ENCODE results near the gene MAST3.

Gene MAST3

GRCh38 chr19:18135712-18136584 lies 38.4 kb downstream of the MAST3 start:
- no peak for DNase-seq (ENCODE audit: low read depth, low spot score)

GRCh38 chr19:18137242-18137641 lies 39.7 kb downstream of the MAST3 start:
- DNase-seq (ENCODE audit: low read depth, low spot score): no peak

DNA sequence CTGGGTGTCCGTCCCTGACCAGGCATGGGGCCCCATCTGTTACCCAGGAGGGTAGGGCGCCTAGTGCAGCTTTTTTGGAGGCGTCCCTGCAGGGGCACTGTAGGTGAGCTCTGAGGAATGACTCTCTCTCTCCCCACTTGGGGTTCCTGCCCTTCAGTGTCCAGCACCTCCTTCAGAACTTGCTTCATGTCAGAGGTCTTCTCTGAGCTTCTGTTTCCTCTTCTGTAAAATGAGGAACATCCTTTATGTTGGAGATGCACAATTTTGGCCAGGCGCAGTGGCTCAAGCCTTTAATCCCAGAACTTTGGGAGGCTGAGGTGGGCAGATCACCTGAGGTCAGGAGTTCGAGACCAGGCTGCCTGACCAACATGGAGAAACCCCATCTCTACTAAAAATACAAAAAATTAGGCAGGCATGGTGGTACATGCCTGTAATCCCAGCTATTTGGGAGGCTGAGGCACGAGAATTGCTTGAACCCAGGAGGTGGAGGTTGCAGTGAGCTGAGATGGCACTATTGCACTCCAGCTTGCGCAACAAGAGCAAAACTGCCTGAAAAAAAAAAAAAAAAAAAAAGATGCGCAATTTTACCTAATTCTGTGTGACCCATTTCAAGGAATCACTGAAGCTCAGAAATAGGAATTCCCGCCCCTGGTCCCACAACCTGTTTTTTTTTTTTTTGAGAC lies 40.2 kb downstream of the MAST3 start:
- DNase-seq (ENCODE audit: low read depth, low spot score): no peak

DNA sequence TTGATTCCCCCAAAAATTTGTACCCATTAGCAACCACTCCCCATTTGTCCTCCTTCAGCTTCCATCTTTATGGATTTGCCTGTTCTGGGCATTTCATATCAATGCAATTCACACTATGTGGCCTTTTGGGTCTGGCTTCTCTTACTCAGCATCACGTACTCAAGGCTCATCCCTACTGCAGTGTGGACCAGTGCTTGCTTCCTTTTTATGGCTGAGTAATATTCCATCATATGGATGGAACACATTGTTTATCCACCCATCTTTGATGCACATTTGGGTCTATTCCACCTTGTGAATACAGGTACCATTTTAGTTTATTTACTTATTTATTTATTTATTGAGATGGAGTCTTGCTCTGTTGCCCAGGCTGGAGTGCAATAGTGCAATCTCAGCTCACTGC lies 42.9 kb downstream of the MAST3 start:
- DNase-seq (ENCODE audit: low read depth, low spot score): no peak

GRCh38 chr19:18141031-18141430 lies 43.5 kb downstream of the MAST3 start:
- DNase-seq (ENCODE audit: low read depth, low spot score): no peak

GRCh38 chr19:18143902-18144301 lies 46.3 kb downstream of the MAST3 start:
- no peak for DNase-seq (ENCODE audit: low read depth, low spot score)

GRCh38 chr19:18144361-18144760 lies 46.8 kb downstream of the MAST3 start:
- DNase-seq (ENCODE audit: low read depth, low spot score): no peak

DNA sequence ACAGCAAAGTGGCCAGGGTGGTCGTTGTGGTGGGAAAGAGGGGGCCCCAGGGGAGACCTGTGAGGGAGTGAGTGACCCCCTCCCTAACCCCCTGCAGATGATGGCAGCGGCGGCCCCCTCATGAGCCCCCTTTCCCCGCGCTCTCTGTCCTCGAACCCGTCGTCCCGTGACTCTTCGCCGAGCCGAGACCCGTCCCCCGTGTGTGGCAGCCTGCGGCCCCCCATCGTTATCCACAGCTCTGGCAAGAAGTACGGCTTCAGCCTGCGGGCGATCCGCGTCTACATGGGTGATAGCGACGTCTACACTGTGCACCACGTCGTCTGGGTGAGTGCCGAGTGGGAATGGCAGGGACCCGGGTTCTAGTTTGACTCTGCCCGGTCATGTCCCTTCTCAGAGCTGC lies 47.3 kb downstream of the MAST3 start:
- DNase-seq (ENCODE audit: low read depth, low spot score): no peak

DNA sequence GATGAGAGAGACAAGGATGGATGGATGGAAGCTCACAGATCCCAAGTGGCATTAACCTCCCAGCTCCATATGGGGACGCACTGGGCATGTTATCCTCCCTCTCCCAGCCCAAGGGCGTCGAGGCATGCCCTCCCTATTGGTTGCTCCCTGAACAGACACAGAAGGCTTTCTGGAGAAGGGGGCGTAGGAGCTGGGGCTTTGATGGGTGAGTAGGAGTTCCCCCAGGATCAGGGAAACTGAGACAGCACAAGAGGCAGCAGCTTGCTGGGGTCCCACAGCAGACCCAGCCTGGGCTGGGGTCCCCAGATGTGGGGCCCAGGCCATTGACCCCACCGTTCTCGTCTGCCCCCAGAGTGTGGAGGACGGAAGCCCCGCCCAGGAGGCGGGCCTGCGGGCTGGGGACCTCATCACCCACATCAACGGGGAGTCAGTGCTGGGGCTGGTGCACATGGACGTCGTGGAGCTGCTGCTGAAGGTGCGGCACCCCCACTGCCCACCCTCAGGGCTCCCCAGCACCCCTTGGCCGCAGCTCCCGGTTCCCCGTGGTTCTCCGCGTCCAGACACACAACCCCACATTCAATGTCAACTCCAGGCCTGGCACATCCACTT lies 47.9 kb downstream of the MAST3 start:
- no peak for DNase-seq (ENCODE audit: low read depth, low spot score)

DNA sequence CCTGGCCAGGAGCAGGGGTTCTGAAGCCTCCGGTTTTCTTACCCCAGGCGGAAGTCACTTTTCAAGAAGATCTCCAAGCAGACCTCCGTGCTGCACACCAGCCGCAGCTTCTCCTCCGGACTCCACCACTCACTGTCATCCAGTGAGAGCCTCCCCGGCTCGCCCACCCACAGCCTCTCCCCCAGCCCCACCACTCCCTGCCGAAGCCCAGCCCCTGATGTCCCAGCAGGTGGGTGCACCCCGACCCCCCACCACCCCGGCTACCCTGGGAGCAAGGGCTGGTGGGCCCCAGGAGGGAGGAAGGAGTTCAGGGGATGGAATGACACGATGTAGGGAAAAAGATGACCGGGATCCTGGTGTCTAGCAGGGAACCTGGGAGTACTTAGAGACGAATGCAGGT lies 49.8 kb downstream of the MAST3 start:
- no peak for DNase-seq (ENCODE audit: low read depth, low spot score)

- no peak for DNase-seq (ENCODE audit: low read depth, low spot score)
Observed at GRCh38 chr19:18149596-18149975, 52.0 kb downstream of the MAST3 start.

DNA sequence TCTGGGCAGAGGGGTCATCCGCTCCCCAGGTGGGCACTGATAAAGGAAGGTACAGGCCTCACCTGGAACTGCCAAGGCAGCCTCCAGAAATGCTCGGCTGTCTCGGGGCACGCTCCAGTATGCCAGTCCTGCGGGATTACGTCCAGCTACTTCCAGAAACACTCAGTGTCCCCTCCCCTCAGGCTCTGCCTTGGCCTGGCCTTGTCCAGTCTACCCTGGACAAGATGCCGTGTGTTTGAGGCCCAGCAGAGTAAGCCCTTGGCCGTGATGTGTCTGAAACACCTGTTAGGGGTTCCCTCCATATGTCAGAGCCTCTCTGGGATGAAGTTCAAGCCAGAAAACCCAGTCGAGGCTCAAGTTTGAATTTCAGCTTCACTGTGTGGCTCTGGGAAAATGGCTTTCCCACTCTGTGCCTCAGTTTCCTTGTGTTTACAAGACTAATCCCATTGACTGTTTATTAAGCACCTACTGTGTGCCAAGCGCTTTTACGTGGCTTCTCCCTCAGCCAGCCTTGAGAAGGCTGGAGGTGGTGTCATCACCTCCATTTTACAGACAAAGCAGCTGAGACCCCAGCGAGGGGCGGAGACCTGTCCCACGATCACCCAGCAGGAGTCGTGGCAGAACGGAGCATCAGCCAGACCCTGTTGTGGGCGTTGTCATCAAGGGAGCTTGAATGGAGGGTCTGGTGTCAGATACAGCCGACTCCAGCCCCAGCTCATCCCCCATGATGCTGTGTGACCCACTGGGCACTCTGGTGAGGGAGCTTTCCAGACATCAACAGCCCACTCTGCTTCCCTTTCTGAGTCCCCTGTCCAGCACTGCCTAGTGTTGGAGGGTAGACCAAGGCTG lies 53.4 kb downstream of the MAST3 start:
- DNase-seq (ENCODE audit: low read depth, low spot score): no peak

DNA sequence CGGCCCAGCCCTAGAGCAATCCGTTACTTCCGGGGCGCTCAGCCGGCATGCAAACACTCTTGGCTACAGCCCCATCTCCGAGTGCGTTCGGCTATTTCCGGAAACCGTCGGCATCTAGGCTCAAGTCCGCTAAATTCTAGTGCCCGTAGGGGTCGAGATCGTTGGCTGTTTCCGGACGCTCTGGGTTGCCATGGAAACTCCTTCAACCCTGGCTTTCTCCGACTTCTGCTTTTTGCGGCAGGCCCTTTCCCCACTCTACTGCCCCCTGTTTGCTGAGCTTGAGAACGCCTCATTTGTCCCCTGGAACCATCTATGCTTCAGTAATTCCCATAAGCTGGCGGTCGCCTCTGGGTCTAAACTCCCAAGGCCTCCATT lies 54.9 kb downstream of the MAST3 start:
- peak; percentile 94 for DNase-seq (ENCODE audit: low read depth, low spot score)

DNA sequence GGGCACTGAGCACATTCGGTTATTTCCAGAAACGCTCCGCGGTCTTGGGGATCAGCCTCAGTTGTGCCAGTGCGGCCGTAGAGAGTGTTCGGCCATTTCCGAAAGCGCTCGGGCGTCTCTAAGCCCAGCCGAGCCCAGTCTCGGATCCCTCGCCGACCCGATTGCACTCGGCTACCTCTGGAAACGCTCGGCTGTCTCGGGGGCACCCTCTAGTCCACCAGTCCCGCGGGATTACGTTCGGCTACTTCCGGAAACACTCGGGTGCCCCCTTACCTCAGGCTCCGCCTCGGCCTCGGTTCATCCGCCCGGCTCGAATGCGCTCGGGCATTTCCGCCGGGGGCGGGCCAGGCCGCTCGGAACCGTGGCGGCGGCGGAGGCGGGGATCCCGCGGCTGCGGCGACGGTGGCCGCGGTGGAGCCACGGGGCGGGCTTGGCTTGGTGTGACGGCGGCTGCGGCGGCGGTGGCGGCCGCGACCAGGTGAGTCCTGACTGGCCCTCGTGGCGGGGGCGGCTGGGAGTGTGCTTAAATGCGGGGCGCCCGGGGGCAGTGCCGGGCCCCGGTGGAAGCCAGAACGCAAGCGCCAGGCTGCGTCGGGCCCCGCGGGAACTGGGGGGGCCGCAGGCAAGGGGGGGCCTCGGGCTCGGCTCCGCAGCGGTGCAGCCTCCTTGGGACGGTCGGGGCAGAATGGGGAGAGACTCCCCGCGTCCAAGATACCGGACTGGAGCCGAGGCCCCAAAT lies 55.4 kb downstream of the MAST3 start, which contains the start of gene PIK3R2:
PIK3R2 (plus strand) TSS at position 347 of the 739 bp plus-strand sequence. CDS start 2,717 bp downstream, outside the sequence.
- peak; percentile 99 for DNase-seq (ENCODE audit: low read depth, low spot score)

GRCh38 chr19:18153556-18154134 lies 56.1 kb downstream of the MAST3 start:
- DNase-seq (ENCODE audit: low read depth, low spot score): no peak

GRCh38 chr19:18155095-18156087 lies 57.8 kb downstream of the MAST3 start:
- DNase-seq (ENCODE audit: low read depth, low spot score): no peak

DNA sequence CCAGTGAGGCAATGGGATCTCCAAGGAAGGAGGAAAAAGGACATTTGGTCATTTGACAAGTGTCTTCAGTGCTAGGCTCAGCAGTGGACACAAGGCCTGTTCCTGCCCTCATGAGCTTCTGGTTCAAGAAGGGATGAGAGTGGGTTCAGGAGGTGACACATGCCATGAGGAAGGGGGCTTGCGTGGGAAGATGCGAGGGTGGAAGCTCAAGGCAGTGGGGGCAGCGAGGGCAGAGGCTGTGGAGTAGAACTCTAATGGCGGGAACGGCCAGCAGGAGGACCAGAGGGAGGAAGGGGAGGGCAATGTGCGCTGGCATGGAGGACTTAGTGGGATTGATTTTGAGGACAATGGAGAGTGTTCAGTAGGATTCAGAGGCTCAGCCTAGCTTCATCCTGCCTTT lies 58.7 kb downstream of the MAST3 start:
- DNase-seq (ENCODE audit: low read depth, low spot score): no peak

DNA sequence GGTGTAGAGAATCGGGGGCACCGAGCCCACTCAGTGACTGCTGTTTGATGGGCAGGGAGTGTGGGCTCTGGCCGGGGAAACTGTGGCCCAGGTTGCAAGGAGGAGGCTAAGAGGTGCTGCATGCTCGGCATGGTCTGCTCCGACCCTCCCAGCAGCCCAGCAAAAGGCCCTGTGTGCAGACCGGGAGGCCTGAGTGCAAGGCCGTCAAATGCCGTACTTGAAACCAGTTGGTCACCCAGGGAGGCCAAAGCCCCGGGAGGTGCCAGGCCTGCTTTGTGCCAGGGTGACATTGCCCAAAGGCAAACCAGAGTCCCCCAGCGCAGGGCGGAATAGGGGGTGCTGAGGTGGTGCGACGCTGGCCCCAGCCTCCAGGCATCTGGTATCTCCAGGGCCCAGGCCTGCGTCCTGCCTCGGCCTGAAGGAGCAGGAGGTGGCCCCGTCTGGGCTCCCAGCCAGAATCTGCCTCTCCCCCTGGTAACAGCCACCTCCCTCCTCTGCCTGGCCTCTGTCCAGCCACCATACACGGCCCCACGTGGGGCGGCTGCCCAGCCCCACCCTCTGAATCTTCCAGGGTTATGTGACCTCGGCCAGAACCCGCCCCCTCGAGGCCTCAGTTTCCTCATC lies 59.4 kb downstream of the MAST3 start:
- no peak for DNase-seq (ENCODE audit: low read depth, low spot score)

Measured in activated naive CD8-positive, alpha-beta T cell treated with anti-CD3 and anti-CD28 coated beads, Interleukin-2, amount 50 U/mL, for 16 hours (primary cell).